K562 (cell line): ENCODE data around the gene SHB. TPM values are rescaled to one million over a fixed set of nuclear protein-coding genes. Genes with fewer than 3 reads are reported as not detected.
A peak's percentile ranks its signal among the peaks of the same experiment; 100 is the strongest.

ENCODE experiments used
- BRCA1 ChIP-seq, 2 experiments: fragments of 450-650 bp in 1 of 2; sonication (generic) in 1 of 2; formaldehyde crosslinking in 1 of 2; IDR thresholded peaks; 2 replicates each; pipeline versions ENCODE4 v1.5.0 to v1.6.1; 2017 to 2020; ENCODE audit warnings: mild to moderate bottlenecking in 1 of 2, missing genetic modification reagents in 1 of 2
- CBFA2T3 ChIP-seq: fragments of 450-650 bp; IDR thresholded peaks from 2 replicates; pipeline ENCODE4 v1.6.1; 2017
- ELF1 ChIP-seq: fragments of 200-800 bp; sonication (Bioruptor generic); IDR thresholded peaks from 2 replicates; pipeline ENCODE4 v1.6.1; 2016; ENCODE audit warnings: missing genetic modification characterization, missing compliant biosample characterization
- JUND ChIP-seq, 2 experiments: IDR thresholded peaks; 2 replicates in 1 of 2; 3 replicates in 1 of 2; pipeline ENCODE4 v1.6.1; 2011; ENCODE audit warnings: borderline replicate concordance in 2 of 2, low read depth in 2 of 2, low read length in 2 of 2, improper control_type of control experiment in 1 of 2, missing biosample characterization in 1 of 2, missing genetic modification characterization in 1 of 2, missing genetic modification reagents in 1 of 2
- NELFE ChIP-seq: IDR thresholded peaks from 2 replicates; pipeline ENCODE4 v1.6.1; 2011; ENCODE audit warnings: mild to moderate bottlenecking; ENCODE audit not compliant: insufficient read depth, insufficient read length
- NFATC3 ChIP-seq: fragments of 450-650 bp; IDR thresholded peaks from 2 replicates; pipeline ENCODE4 v1.6.1; 2017; ENCODE audit warnings: mild to moderate bottlenecking
- NFYB ChIP-seq: IDR thresholded peaks from 2 replicates; pipeline ENCODE4 v1.6.1; 2011; ENCODE audit warnings: mild to moderate bottlenecking, moderate library complexity; ENCODE audit not compliant: insufficient read length; ENCODE audit errors: extremely low read depth
- NR4A1 ChIP-seq, 2 experiments: fragments of 250-450 bp in 1 of 2; fragments of 450-650 bp in 1 of 2; sonication (Bioruptor Pico) in 1 of 2; IDR thresholded peaks; 2 replicates each; pipeline versions ENCODE4 v1.4.0 to v1.6.1; 2016 to 2020; ENCODE audit warnings: mild to moderate bottlenecking in 2 of 2, missing compliant biosample characterization in 1 of 2, missing genetic modification characterization in 1 of 2, moderate library complexity in 1 of 2
- PHF8 ChIP-seq: fragments of 200-600 bp; sonication (generic); IDR thresholded peaks from 2 replicates; pipeline ENCODE4 v1.6.1; 2012; ENCODE audit warnings: mixed run types, mild to moderate bottlenecking, inconsistent platforms, low read length, moderate library complexity, borderline replicate concordance
- RFX7 ChIP-seq: fragments of 250-450 bp; sonication (Bioruptor Pico); IDR thresholded peaks from 2 replicates; pipeline ENCODE4 v1.5.1; 2021; ENCODE audit warnings: mild to moderate bottlenecking
- SAFB2 ChIP-seq: fragments of 200-400 bp; formaldehyde crosslinking; IDR thresholded peaks from 2 replicates; pipeline ENCODE4 v1.6.1; 2018; ENCODE audit warnings: borderline replicate concordance, low read length, low read depth, moderate library complexity; ENCODE audit not compliant: severe bottlenecking
- SAP30 ChIP-seq: fragments of 200-600 bp; sonication (generic); IDR thresholded peaks from 2 replicates; pipeline ENCODE4 v1.6.1; 2012; ENCODE audit warnings: borderline replicate concordance, low read depth, mild to moderate bottlenecking, moderate library complexity, low read length, control low read depth, inconsistent platforms; ENCODE audit not compliant: insufficient read depth, poor library complexity, severe bottlenecking
- ZC3H4 ChIP-seq: sonication (generic); formaldehyde crosslinking; IDR thresholded peaks from 2 replicates; pipeline ENCODE4 v1.9.0; 2021; ENCODE audit warnings: missing genetic modification reagents, borderline replicate concordance
- ZNF830 ChIP-seq: fragments of 250-450 bp; sonication (Bioruptor Pico); IDR thresholded peaks from 2 replicates; pipeline ENCODE4 v1.5.0; 2021; ENCODE audit warnings: mild to moderate bottlenecking
- polyA plus RNA-seq, 8 experiments: library from polyadenylated mRNA; depleted of rRNA in 4 of 8; stranded (reverse) in 5 of 8; unstranded in 3 of 8; fragments of >200 nt; fragmentation: Nextera tagmentation in 2 of 8; fragmentation: Illumina TruSeq in 1 of 8; extraction: Ambion mirVana in 2 of 8; extraction: Trizol in 1 of 8; gene quantifications; 2 replicates each; pipeline versions ENCODE4 v1.2.1 to v1.2.3, GENCODE V29; 2011 to 2014; ENCODE audit warnings: inconsistent platforms in 1 of 8, missing spikeins in 1 of 8
- total RNA-seq, 7 experiments: library from RNA; depleted of rRNA in 6 of 7; stranded (reverse); fragments of >200 nt in 6 of 7; fragmentation: Illumina TruSeq in 2 of 7; extraction: Trizol in 2 of 7; gene quantifications; 2 replicates each; pipeline versions ENCODE4 v1.2.1 to v1.2.3, GENCODE V29; 2011 to 2021; ENCODE audit warnings: low replicate concordance in 1 of 7
- TF ChIP-seq, protein P1 (sequence below): sonication (generic); formaldehyde crosslinking; IDR thresholded peaks from 2 replicates; pipeline ENCODE4 v1.8.0; 2022; ENCODE audit warnings: missing genetic modification reagents, mild to moderate bottlenecking, moderate library complexity, borderline replicate concordance
- TF ChIP-seq, protein P2 (sequence below): sonication (generic); formaldehyde crosslinking; IDR thresholded peaks from 2 replicates; pipeline ENCODE4 v1.9.0; 2022; ENCODE audit warnings: mild to moderate bottlenecking, missing genetic modification reagents
- TF ChIP-seq, protein P3 (sequence below): sonication (generic); formaldehyde crosslinking; IDR thresholded peaks from 2 replicates; pipeline ENCODE4 v1.8.0; 2022; ENCODE audit warnings: mild to moderate bottlenecking, low read depth, missing genetic modification reagents
- TF ChIP-seq, protein P4 (sequence below): fragments of 250-450 bp; sonication (Bioruptor Pico); IDR thresholded peaks from 2 replicates; pipeline ENCODE4 v1.5.0; 2021
- TF ChIP-seq, protein P5 (sequence below), 2 experiments: fragments of 450-650 bp; IDR thresholded peaks; 2 replicates each; pipeline ENCODE4 v1.6.1; 2018; ENCODE audit warnings: mild to moderate bottlenecking in 2 of 2, low read depth in 1 of 2; ENCODE audit not compliant: partially characterized antibody in 2 of 2

The SHB gene
- total and polyA plus RNA-seq, 9 of the 15 experiments (the other 6 are each of a cell fraction or from before 2014, with no cell fraction given), result 0.78 to 16.0 (median 5.3) TPM

DNA sequence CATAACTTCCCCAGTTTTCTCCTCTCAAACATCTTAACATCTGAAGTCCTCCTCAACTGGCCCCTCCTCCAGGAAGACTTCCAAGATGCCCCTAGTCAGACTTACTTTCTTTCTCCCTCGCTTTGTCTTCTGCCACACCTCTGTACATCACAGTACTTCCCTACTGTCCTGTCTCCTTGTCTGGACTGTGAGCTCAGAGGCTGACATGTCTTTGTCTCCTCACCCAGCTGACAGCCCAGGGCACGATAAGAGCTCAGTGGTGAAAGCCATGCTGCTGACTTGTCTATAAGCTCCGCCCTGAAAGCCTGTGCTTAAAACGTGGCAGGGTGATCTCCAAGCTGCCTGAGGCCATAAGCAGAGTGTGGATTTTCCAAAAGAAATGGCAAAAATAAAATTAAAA lies 132.1 kb downstream of the SHB start (continued):
- TF ChIP-seq, protein P1, sequence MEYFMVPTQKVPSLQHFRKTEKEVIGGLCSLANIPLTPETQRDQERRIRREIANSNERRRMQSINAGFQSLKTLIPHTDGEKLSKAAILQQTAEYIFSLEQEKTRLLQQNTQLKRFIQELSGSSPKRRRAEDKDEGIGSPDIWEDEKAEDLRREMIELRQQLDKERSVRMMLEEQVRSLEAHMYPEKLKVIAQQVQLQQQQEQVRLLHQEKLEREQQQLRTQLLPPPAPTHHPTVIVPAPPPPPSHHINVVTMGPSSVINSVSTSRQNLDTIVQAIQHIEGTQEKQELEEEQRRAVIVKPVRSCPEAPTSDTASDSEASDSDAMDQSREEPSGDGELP, result peak; percentile 100
- no peak for TF ChIP-seq RFX7
- no peak for TF ChIP-seq BRCA1 (IDR thresholded peaks at IDR 0.05)
- no peak for TF ChIP-seq BRCA1 (CRISPR knock-in tag; IDR thresholded peaks at IDR 0.05)
- TF ChIP-seq ZC3H4 (CRISPR knock-in tag), result no peak
- no peak for TF ChIP-seq NR4A1 (CRISPR knock-in tag; IDR thresholded peaks at IDR 0.05)
- TF ChIP-seq NR4A1 (tag; IDR thresholded peaks at IDR 0.05), result no peak
- TF ChIP-seq ZNF830 (CRISPR knock-in tag), result no peak
- TF ChIP-seq PHF8, result no peak
- peak; percentile 76 for TF ChIP-seq JUND (IDR thresholded peaks at IDR 0.05; ENCODE audit: borderline replicate concordance, low read depth, low read length)
- TF ChIP-seq JUND (tag; IDR thresholded peaks at IDR 0.05; ENCODE audit: borderline replicate concordance, low read depth, low read length), result peak; percentile 82; the same call in 2 of the 3 replicates
- no peak for TF ChIP-seq NELFE
- TF ChIP-seq, protein P2, sequence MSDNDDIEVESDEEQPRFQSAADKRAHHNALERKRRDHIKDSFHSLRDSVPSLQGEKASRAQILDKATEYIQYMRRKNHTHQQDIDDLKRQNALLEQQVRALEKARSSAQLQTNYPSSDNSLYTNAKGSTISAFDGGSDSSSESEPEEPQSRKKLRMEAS (CRISPR knock-in tag), result peak; percentile 86
- TF ChIP-seq, protein P3, sequence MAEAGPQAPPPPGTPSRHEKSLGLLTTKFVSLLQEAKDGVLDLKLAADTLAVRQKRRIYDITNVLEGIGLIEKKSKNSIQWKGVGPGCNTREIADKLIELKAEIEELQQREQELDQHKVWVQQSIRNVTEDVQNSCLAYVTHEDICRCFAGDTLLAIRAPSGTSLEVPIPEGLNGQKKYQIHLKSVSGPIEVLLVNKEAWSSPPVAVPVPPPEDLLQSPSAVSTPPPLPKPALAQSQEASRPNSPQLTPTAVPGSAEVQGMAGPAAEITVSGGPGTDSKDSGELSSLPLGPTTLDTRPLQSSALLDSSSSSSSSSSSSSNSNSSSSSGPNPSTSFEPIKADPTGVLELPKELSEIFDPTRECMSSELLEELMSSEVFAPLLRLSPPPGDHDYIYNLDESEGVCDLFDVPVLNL (CRISPR knock-in tag), result no peak
- no peak for TF ChIP-seq SAFB2
- peak; percentile 70 for TF ChIP-seq CBFA2T3
- no peak for TF ChIP-seq ELF1 (tag)
- TF ChIP-seq SAP30, result peak; percentile 81
- TF ChIP-seq, protein P4, sequence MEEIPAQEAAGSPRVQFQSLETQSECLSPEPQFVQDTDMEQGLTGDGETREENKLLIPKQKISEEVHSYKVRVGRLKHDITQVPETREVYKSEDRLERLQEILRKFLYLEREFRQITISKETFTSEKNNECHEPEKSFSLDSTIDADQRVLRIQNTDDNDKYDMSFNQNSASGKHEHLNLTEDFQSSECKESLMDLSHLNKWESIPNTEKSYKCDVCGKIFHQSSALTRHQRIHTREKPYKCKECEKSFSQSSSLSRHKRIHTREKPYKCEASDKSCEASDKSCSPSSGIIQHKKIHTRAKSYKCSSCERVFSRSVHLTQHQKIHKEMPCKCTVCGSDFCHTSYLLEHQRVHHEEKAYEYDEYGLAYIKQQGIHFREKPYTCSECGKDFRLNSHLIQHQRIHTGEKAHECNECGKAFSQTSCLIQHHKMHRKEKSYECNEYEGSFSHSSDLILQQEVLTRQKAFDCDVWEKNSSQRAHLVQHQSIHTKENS (CRISPR knock-in tag), result no peak
- TF ChIP-seq, protein P5, sequence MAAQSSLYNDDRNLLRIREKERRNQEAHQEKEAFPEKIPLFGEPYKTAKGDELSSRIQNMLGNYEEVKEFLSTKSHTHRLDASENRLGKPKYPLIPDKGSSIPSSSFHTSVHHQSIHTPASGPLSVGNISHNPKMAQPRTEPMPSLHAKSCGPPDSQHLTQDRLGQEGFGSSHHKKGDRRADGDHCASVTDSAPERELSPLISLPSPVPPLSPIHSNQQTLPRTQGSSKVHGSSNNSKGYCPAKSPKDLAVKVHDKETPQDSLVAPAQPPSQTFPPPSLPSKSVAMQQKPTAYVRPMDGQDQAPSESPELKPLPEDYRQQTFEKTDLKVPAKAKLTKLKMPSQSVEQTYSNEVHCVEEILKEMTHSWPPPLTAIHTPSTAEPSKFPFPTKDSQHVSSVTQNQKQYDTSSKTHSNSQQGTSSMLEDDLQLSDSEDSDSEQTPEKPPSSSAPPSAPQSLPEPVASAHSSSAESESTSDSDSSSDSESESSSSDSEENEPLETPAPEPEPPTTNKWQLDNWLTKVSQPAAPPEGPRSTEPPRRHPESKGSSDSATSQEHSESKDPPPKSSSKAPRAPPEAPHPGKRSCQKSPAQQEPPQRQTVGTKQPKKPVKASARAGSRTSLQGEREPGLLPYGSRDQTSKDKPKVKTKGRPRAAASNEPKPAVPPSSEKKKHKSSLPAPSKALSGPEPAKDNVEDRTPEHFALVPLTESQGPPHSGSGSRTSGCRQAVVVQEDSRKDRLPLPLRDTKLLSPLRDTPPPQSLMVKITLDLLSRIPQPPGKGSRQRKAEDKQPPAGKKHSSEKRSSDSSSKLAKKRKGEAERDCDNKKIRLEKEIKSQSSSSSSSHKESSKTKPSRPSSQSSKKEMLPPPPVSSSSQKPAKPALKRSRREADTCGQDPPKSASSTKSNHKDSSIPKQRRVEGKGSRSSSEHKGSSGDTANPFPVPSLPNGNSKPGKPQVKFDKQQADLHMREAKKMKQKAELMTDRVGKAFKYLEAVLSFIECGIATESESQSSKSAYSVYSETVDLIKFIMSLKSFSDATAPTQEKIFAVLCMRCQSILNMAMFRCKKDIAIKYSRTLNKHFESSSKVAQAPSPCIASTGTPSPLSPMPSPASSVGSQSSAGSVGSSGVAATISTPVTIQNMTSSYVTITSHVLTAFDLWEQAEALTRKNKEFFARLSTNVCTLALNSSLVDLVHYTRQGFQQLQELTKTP (IDR thresholded peaks at IDR 0.05; ENCODE audit: low read depth in 1 of 2, partially characterized antibody in 2 of 2), result no peak
- no peak for TF ChIP-seq NFYB
- no peak for TF ChIP-seq NFATC3
